Adrenal gland (tissue), 12 donors: ENCODE results near the gene PRR18. TPM values are rescaled to one million over a fixed set of nuclear protein-coding genes. Genes with fewer than 3 reads are reported as not detected.

Source experiments
- DNase-seq, 7 donors: peaks; one replicate each; pipeline ENCODE4 v3.0.0-alpha.2; 2019 to 2020
- H3K27ac ChIP-seq, 5 donors: fragments of 200-600 bp; sonication (generic) in 4 of 5; 1 replicate in 3 of 5; 2 replicates in 2 of 5; pipeline versions ENCODE4 v1.5.1 to v1.8.0; 2016 to 2020; ENCODE audit warnings: mild to moderate bottlenecking in 1 of 5
- H3K27me3 ChIP-seq: fragments of 200-600 bp; 2 replicates; pipeline ENCODE4 v1.8.0; 2021
- H3K36me3 ChIP-seq, 2 donors: fragments of 200-600 bp; replicated peaks in 1 of 2; 1 replicate in 1 of 2; 2 replicates in 1 of 2; pipeline versions ENCODE4 v1.5.1 to v1.8.0; 2018 to 2022
- H3K4me1 ChIP-seq, 2 donors: fragments of 200-600 bp; replicated peaks in 1 of 2; 1 replicate in 1 of 2; 2 replicates in 1 of 2; pipeline versions ENCODE4 v1.5.1 to v1.8.0; 2018 to 2021
- H3K4me3 ChIP-seq, 4 donors: fragments of 200-600 bp; sonication (generic) in 3 of 4; one replicate each; pipeline ENCODE4 v1.5.1; 2016 to 2018
- H3K9me3 ChIP-seq, 3 donors: fragments of 200-600 bp; sonication (generic) in 1 of 3; replicated peaks in 1 of 3; 1 replicate in 2 of 3; 2 replicates in 1 of 3; pipeline versions ENCODE4 v1.5.1 to v1.8.0; 2016 to 2021
- CTCF ChIP-seq, 6 experiments: fragments of 450-650 bp in 4 of 6; fragments of 200-600 bp in 2 of 6; sonication (generic) in 1 of 6; IDR thresholded peaks; 1 replicate in 5 of 6; 2 replicates in 1 of 6; pipeline versions ENCODE4 v1.5.1 to v1.8.0; 2016 to 2021; ENCODE audit warnings: antibody characterized with exemption in 6 of 6, mild to moderate bottlenecking in 2 of 6, moderate library complexity in 1 of 6
- POLR2A ChIP-seq, 2 donors: fragments of 450-650 bp; IDR thresholded peaks; one replicate each; pipeline ENCODE4 v1.6.1; 2017; ENCODE audit warnings: antibody characterized with exemption in 2 of 2, mild to moderate bottlenecking in 2 of 2, moderate library complexity in 1 of 2
- WGBS, 4 donors: extraction: QIAGEN DNeasy Blood & Tissue Kit in 2 of 4; methylation state at CpG; one replicate each; pipeline versions ENCODE4 v1.1.5 to v1.1.7; 2013 to 2017; 5-methylcytosine and 5-hydroxymethylcytosine counted together
- intact Hi-C, 2 donors: fragments of 100-400 bp; cut with DNase I; formaldehyde crosslinking; loops; one replicate each; pipeline versions ENCODE4 v1.14.1 to v1.15.0; 2022 to 2023
- polyA plus RNA-seq, 3 donors: library from polyadenylated mRNA; stranded (reverse); fragments of 200-250 nt in 2 of 3; fragments of 350-450 nt in 1 of 3; fragmentation: Illumina TruSeq in 1 of 3; extraction: RNeasy Lipid Tissue Mini Kit (QIAGEN cat#74804) in 1 of 3; gene quantifications; one replicate each; pipeline ENCODE4 v1.2.3, GENCODE V29; 2013 to 2014
- total RNA-seq, 9 donors: library from RNA; depleted of rRNA in 4 of 9; stranded (reverse); fragments of >200 nt in 4 of 9; fragments of 120-200 nt in 1 of 9; fragmentation: NEBNext Ultra II Directional in 1 of 9; extraction: Animal tissue kit (Norgen Biotek cat#: 25700) in 1 of 9; gene quantifications; one replicate each; pipeline versions ENCODE4 v1.1.0 to v1.2.4, GENCODE V29; 2013 to 2023
- donor health status: healthy with polysubstance abuse.
- donor health status: Bipolar disorder and iron deficiency.
- donor health status: DM: yes; HTN: yes; CAD: no.
- donor health status: DM: no; HTN: no; CAD: no.
- donor health status: DM: no; HTN: no; CAD: no.
- donor health status: DM: yes; HTN: yes; CAD: no.

The PRR18 gene
- total and polyA plus RNA-seq, 12 donors = 0.07 to 0.60 (median 0.07) TPM; not detected in 9

- DNase-seq = no peak
- Histone ChIP-seq H3K4me3 (no peak overlapping the region), H3K27me3 (no peaks in the 10 kb centered on the region), H3K9me3 (no peaks in the 10 kb centered on the region), H3K27ac (no peak overlapping the region), H3K36me3 (no peaks in the 10 kb centered on the region), H3K4me1 (peaks cover 0 to 26% of the 10 kb centered on the region in 2 donors)
- no peak for TF ChIP-seq CTCF (IDR thresholded peaks at IDR 0.05)
- TF ChIP-seq POLR2A (IDR thresholded peaks at IDR 0.05) = no peak
- 85 to 89% (median 87%) methylated on average over 23 of the region's 23 CpGs for WGBS, 4 donors
- intact Hi-C loops = no loop called here
These were observed 25.2 kb upstream of the PRR18 start for GRCh38 chr6:166333172-166333995.

- Histone ChIP-seq H3K27me3 (no peaks in the 10 kb centered on the region), H3K27ac (no peak overlapping the region), H3K36me3 (peaks cover 0 to 10% of the 10 kb centered on the region in 2 donors), H3K4me1 (peaks cover 0 to 26% of the 10 kb centered on the region in 2 donors), H3K9me3 (no peaks in the 10 kb centered on the region), H3K4me3 (no peak overlapping the region)
- no peak for TF ChIP-seq POLR2A (IDR thresholded peaks at IDR 0.05)
- TF ChIP-seq CTCF (IDR thresholded peaks at IDR 0.05) = no peak
- 86 to 88% (median 87%) methylated on average over 13 of the region's 13 CpGs for WGBS, 4 donors
- intact Hi-C loops = no loop called here
- no peak for DNase-seq
These were observed 23.6 kb upstream of the PRR18 start for GRCh38 chr6:166331503-166332415.

- 30 to 50% (median 44%) methylated on average over 7 to 11 of the region's 11 CpGs for WGBS, 4 donors
- TF ChIP-seq POLR2A (IDR thresholded peaks at IDR 0.05) = no peak
- peak in 1 of 6 experiments; percentile 17 for TF ChIP-seq CTCF (IDR thresholded peaks at IDR 0.05)
- Histone ChIP-seq H3K27me3 (no peaks in the 10 kb centered on the region), H3K27ac (no peak overlapping the region), H3K36me3 (peaks cover 0 to 22% of the 10 kb centered on the region in 2 donors), H3K9me3 (no peaks in the 10 kb centered on the region), H3K4me1 (peaks cover 0 to 26% of the 10 kb centered on the region in 2 donors), H3K4me3 (no peak overlapping the region)
- intact Hi-C loops = no loop called here
- DNase-seq = peak in 4 of 7 donors; percentile 23 to 49 (median 29)
These were observed 22.4 kb upstream of the PRR18 start for GRCh38 chr6:166330612-166331011.
